ENCODE results near the gene IFT80. TPM values are rescaled to one million over a fixed set of nuclear protein-coding genes. Genes with fewer than 3 reads are reported as not detected.

IFT80 gene
- total RNA-seq, 2 donors from 2014 or later, result 44.1 to 61.4 TPM

DNA sequence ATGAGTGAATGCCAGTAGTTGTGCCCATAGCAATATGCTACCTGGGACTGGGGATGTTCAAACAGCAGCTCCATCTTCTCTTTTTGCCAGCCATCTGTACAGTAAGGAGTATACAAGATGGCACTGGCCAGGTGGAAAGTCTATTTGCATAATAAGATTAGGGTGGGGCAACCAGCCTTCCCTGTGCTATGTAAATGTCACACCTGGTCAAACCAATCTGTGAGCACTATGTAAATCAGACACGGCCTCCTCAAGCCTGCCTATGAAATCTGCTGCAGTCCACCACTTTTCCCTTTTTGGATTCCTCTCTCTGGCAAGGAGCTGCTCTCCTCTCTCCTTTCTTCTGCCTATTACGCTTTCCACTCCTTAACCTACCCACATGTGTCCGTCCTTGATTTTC lies 120.8 kb downstream of the IFT80 start:
- Histone ChIP-seq H3K36me3 (peaks cover 4% of the 10 kb centered on the region), H3K27ac (no peak overlapping the region), H3K4me3 (no peak overlapping the region), H3K4me1 (ENCODE audit: control insufficient read depth in 1 of 2, low read depth in 2 of 2) (no peaks in the 10 kb centered on the region), H3K27me3 (replicated peaks; ENCODE audit: insufficient read depth) (no peaks in the 10 kb centered on the region), H3K9me3 (no peaks in the 10 kb centered on the region)
- TF ChIP-seq, protein P1, sequence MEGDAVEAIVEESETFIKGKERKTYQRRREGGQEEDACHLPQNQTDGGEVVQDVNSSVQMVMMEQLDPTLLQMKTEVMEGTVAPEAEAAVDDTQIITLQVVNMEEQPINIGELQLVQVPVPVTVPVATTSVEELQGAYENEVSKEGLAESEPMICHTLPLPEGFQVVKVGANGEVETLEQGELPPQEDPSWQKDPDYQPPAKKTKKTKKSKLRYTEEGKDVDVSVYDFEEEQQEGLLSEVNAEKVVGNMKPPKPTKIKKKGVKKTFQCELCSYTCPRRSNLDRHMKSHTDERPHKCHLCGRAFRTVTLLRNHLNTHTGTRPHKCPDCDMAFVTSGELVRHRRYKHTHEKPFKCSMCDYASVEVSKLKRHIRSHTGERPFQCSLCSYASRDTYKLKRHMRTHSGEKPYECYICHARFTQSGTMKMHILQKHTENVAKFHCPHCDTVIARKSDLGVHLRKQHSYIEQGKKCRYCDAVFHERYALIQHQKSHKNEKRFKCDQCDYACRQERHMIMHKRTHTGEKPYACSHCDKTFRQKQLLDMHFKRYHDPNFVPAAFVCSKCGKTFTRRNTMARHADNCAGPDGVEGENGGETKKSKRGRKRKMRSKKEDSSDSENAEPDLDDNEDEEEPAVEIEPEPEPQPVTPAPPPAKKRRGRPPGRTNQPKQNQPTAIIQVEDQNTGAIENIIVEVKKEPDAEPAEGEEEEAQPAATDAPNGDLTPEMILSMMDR (IDR thresholded peaks at IDR 0.05), result no peak
- no peak for DNase-seq (ENCODE audit: low spot score)
- no peak for ATAC-seq (ENCODE audit: insufficient number of reproducible peaks, low FRiP score, low read depth)

DNA sequence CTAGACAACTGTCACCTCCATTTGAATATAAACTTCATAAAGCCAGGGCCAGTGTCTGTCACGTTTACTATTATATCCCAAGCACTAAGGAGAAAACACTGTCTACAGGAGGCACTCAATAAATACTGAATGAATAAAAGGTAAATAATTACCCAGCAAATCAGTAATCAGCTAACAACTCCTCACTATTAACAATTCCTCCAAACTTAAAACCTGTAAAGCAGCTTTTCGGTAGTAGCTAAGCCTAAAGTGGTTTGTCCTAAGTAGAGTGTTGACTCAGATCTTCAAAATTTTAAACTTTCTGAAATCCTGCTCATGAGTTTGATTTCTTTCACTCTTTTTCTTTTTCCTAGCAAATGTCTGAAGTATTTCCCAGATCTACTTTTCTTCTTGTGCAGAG lies 133.9 kb downstream of the IFT80 start:
- H3K4me1 ChIP-seq (ENCODE audit: control insufficient read depth in 1 of 2, low read depth in 2 of 2), result peaks cover 0 to 1% of the 10 kb centered on the region in 2 donors
- H3K4me3 ChIP-seq, result no peak overlapping the region
- DNase-seq (ENCODE audit: low spot score) (no peak), ATAC-seq (ENCODE audit: insufficient number of reproducible peaks, low FRiP score, low read depth) (no peak)
- H3K36me3 ChIP-seq, result no peaks in the 10 kb centered on the region
- no peak overlapping the region for H3K27ac ChIP-seq
- H3K27me3 ChIP-seq (replicated peaks; ENCODE audit: insufficient read depth), result no peaks in the 10 kb centered on the region
- TF ChIP-seq, protein P1 (IDR thresholded peaks at IDR 0.05), result no peak
- no peaks in the 10 kb centered on the region for H3K9me3 ChIP-seq

DNA sequence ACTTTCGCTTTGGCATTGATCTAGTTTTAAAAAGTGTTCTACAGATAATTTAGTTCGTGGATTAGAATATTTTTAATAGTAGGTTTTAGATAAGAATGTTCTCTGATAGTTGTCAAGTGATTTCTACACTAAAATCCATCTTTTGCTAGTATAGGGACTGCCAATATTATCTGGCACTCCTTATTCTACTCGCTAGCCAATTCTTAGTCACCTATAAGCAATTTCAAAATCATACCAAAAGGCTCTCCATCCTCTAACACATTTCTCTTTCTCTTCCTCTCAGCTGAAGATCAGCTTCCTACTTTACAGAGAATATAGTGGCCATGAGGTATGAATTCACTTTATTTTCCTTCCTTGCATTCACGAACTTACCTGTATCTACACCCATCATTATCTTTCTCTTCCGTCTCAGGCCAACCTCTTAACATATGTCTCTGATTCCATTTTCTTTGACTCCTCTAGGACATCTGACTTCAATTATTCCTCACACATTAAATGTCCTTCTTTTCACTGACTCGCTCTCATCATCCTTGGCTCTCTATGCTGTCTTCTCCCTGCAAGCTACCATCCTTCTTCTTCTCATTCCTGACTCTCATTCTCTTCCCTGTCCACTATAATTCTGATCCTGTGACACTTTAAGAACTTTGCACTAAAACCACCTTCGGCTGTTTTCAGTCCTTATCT lies 138.3 kb downstream of the IFT80 start:
- TF ChIP-seq, protein P1 (IDR thresholded peaks at IDR 0.05), result no peak
- H3K27me3 ChIP-seq (replicated peaks; ENCODE audit: insufficient read depth), result no peaks in the 10 kb centered on the region
- no peak overlapping the region for H3K27ac ChIP-seq
- H3K4me3 ChIP-seq, result peak overlapping the region; percentile 22
- H3K4me1 ChIP-seq (ENCODE audit: control insufficient read depth in 1 of 2, low read depth in 2 of 2), result peaks cover 0 to 11% of the 10 kb centered on the region in 2 donors
- DNase-seq (ENCODE audit: low spot score), result no peak
- H3K9me3 ChIP-seq, result no peaks in the 10 kb centered on the region
- ATAC-seq (ENCODE audit: insufficient number of reproducible peaks, low FRiP score, low read depth), result no peak
- no peaks in the 10 kb centered on the region for H3K36me3 ChIP-seq

DNA sequence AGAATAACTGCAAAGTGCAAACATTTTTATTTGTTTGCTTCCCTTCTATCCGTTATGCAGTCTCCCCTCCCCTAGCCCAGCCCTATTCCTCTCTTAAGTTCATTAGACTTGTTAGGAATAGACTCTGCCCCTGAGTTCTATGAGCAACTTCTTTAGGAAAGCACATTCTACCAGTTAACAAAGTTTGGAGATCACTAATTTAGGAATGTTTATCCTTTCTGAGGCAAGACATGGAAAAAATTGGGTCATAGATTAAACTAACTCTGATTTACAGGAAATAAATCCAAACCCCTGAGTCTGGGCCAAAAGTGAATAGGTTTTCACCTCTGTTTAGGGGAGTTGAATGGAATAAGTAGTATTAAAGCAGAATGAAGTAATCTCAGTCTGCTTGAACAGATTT lies 139.4 kb downstream of the IFT80 start:
- DNase-seq (ENCODE audit: low spot score) (no peak), ATAC-seq (ENCODE audit: insufficient number of reproducible peaks, low FRiP score, low read depth) (no peak)
- Histone ChIP-seq H3K4me3 (no peak overlapping the region), H3K4me1 (ENCODE audit: control insufficient read depth in 1 of 2, low read depth in 2 of 2) (peaks cover 0 to 11% of the 10 kb centered on the region in 2 donors), H3K36me3 (no peaks in the 10 kb centered on the region), H3K27ac (no peak overlapping the region), H3K27me3 (replicated peaks; ENCODE audit: insufficient read depth) (no peaks in the 10 kb centered on the region), H3K9me3 (no peaks in the 10 kb centered on the region)
- TF ChIP-seq, protein P1 (IDR thresholded peaks at IDR 0.05), result no peak

DNA sequence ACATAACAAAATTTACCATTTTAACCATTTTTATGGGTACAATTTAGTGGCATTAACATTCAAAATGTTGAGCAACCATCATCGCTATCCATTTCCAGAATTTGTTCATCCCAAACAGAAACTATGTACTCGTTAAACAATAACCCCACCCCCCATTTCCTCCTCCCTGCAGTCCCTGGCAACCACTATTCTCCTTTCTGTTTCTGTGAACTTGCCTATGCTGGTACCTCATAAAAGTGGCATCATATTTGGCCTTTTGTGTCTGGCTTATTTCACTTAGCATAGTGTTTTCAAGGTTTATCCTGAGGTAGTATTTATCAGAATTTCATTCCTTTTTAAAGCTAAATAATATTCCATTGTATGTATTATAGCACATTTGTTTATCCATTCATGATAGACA lies 141.4 kb downstream of the IFT80 start:
- H3K9me3 ChIP-seq, result no peaks in the 10 kb centered on the region
- no peak overlapping the region for H3K27ac ChIP-seq
- peaks cover 0 to 11% of the 10 kb centered on the region in 2 donors for H3K4me1 ChIP-seq (ENCODE audit: control insufficient read depth in 1 of 2, low read depth in 2 of 2)
- DNase-seq (ENCODE audit: low spot score) (no peak), ATAC-seq (ENCODE audit: insufficient number of reproducible peaks, low FRiP score, low read depth) (no peak)
- H3K4me3 ChIP-seq, result no peak overlapping the region
- TF ChIP-seq, protein P1 (IDR thresholded peaks at IDR 0.05), result no peak
- H3K27me3 ChIP-seq (replicated peaks; ENCODE audit: insufficient read depth), result no peaks in the 10 kb centered on the region
- H3K36me3 ChIP-seq, result no peaks in the 10 kb centered on the region
